HCT116 (cell line): Measurements from ENCODE around the gene ZNF660. TPM values are rescaled to one million over a fixed set of nuclear protein-coding genes. Genes with fewer than 3 reads are reported as not detected.
"Not testable (repeated sequence)": the region's sequence is repeated elsewhere in the genome, so short reads cannot be mapped to it uniquely, and the experiment has no call there.

Experiments used
- ATAC-seq: fragments of 200-7000 bp; cut with Tn5 transposase; 2 replicates; pipeline ENCODE4 v1.9.1; 2020; ENCODE audit warnings: mild to moderate bottlenecking, moderate library complexity
- BruUV-seq: library from RNA; stranded (reverse); fragments of 400-500 nt; replicated peaks from 2 replicates; lab custom pipeline; 2021; lab: Mats Ljungman, UMichigan
- CTCF ChIA-PET: fragments of 300-600 bp; sonication (Branson Sonifier 250); formaldehyde crosslinking; loops from one replicate; lab custom pipeline; 2021; ENCODE audit warnings: antibody characterized with exemption; lab: Charles Lee
- POLR2A ChIA-PET: fragments of 300-600, 350-600 bp; sonication (Branson Sonifier 250); formaldehyde crosslinking; loops from one replicate; lab custom pipeline; 2021; ENCODE audit warnings: antibody characterized with exemption; lab: Charles Lee
- RAD21 ChIA-PET, 2 experiments: fragments of 300-600 bp; sonication (Branson Sonifier 250); formaldehyde crosslinking; loops; one replicate each; lab custom pipeline; 2023; ENCODE audit warnings: low total read pairs in 2 of 2; ENCODE audit not compliant: uncharacterized antibody in 2 of 2, unreplicated experiment in 2 of 2, low non-redundant PET in 1 of 2; lab: Charles Lee
- DNase-seq: peaks from one replicate; pipeline ENCODE4 v3.0.0-alpha.2; 2010; ENCODE audit warnings: low read depth, low spot score
- H2AFZ ChIP-seq: fragments of 200-600 bp; shearing (Covaris generic), sonication (generic); 2 replicates; pipeline ENCODE4 v1.6.1; 2017; ENCODE audit warnings: low read depth, mixed run types, mixed read lengths, antibody characterized with exemption, low read length; ENCODE audit not compliant: poor library complexity, severe bottlenecking
- H3K27ac ChIP-seq: 2 replicates; pipeline ENCODE4 v1.5.1; 2012; ENCODE audit warnings: low read depth, low read length
- H3K27me3 ChIP-seq: fragments of 200-600 bp; sonication (generic); 2 replicates; pipeline ENCODE4 v1.6.1; 2016; ENCODE audit warnings: mixed run types, low read length, mixed read lengths; ENCODE audit not compliant: insufficient read depth
- H3K36me3 ChIP-seq, 2 experiments: fragments of 200-500 bp in 1 of 2; fragments of 200-600 bp in 1 of 2; sonication (Bioruptor generic) in 1 of 2; sonication (generic) in 1 of 2; 2 replicates each; pipeline versions ENCODE4 v1.5.1 to v1.6.1; 2014 to 2016; ENCODE audit warnings: low read length in 2 of 2, inconsistent platforms in 1 of 2, mixed read lengths in 1 of 2, mixed run types in 1 of 2; ENCODE audit not compliant: insufficient read depth in 2 of 2, control insufficient read depth in 1 of 2
- H3K4me1 ChIP-seq, 2 experiments: fragments of 200-600 bp in 1 of 2; sonication (generic) in 1 of 2; 2 replicates each; pipeline versions ENCODE4 v1.5.1 to v1.6.1; 2012 to 2017; ENCODE audit warnings: low read length in 2 of 2, inconsistent platforms in 1 of 2, mild to moderate bottlenecking in 1 of 2, mixed read lengths in 1 of 2, mixed run types in 1 of 2, moderate library complexity in 1 of 2; ENCODE audit not compliant: insufficient read depth in 2 of 2, control insufficient read depth in 1 of 2
- H3K4me2 ChIP-seq: fragments of 200-600 bp; sonication (generic); 2 replicates; pipeline ENCODE4 v1.6.1; 2017; ENCODE audit warnings: mixed run types, low read length, mixed read lengths
- H3K4me3 ChIP-seq, 2 experiments: fragments of 200-600 bp in 1 of 2; sonication (generic) in 1 of 2; replicated peaks in 1 of 2; 2 replicates each; pipeline ENCODE4 v1.5.1; 2011 to 2016; ENCODE audit warnings: low read length in 2 of 2, control low read depth in 1 of 2, low read depth in 1 of 2, mild to moderate bottlenecking in 1 of 2, mixed read lengths in 1 of 2, mixed run types in 1 of 2
- H3K79me2 ChIP-seq: fragments of 200-600 bp; sonication (generic); 2 replicates; pipeline ENCODE4 v1.6.1; 2017; ENCODE audit warnings: mild to moderate bottlenecking, mixed run types, low read length, moderate library complexity, mixed read lengths; ENCODE audit not compliant: insufficient read depth
- H3K9ac ChIP-seq: fragments of 200-600 bp; sonication (generic); 2 replicates; pipeline ENCODE4 v1.6.1; 2016; ENCODE audit warnings: low read length, mixed read lengths
- H3K9me2 ChIP-seq: fragments of 200-600 bp; sonication (generic), shearing (Covaris generic); 2 replicates; pipeline ENCODE4 v1.6.1; 2017; ENCODE audit warnings: mixed run types, mild to moderate bottlenecking, moderate library complexity; ENCODE audit not compliant: insufficient read depth
- H3K9me3 ChIP-seq, 2 experiments: fragments of 200-500 bp in 1 of 2; fragments of 200-600 bp in 1 of 2; sonication (Bioruptor generic) in 1 of 2; sonication (generic) in 1 of 2; 2 replicates each; pipeline ENCODE4 v1.6.1; 2014 to 2017; ENCODE audit warnings: low read length in 2 of 2, mixed read lengths in 2 of 2, inconsistent platforms in 1 of 2, low read depth in 1 of 2, mild to moderate bottlenecking in 1 of 2, mixed run types in 1 of 2, moderate library complexity in 1 of 2; ENCODE audit not compliant: control insufficient read depth in 1 of 2, insufficient read depth in 1 of 2
- H4K20me1 ChIP-seq: fragments of 200-600 bp; sonication (generic), shearing (Covaris generic); 2 replicates; pipeline ENCODE4 v1.6.1; 2017; ENCODE audit warnings: mixed run types, mild to moderate bottlenecking, moderate library complexity; ENCODE audit not compliant: insufficient read depth
- EZH2 ChIP-seq: fragments of 200-600 bp; sonication (generic); IDR thresholded peaks from 2 replicates; pipeline ENCODE4 v1.6.1; 2017; ENCODE audit warnings: antibody characterized with exemption, mixed run types
- EZH2phosphoT487 ChIP-seq: fragments of 200-600 bp; IDR thresholded peaks from 2 replicates; pipeline ENCODE4 v1.6.1; 2018; ENCODE audit warnings: antibody characterized with exemption, borderline replicate concordance
- POLR2A ChIP-seq: IDR thresholded peaks from 2 replicates; pipeline ENCODE4 v1.7.0; 2011; ENCODE audit warnings: borderline replicate concordance; ENCODE audit not compliant: insufficient read depth, insufficient read length; ENCODE audit errors: extremely low read depth
- YY1 ChIP-seq: IDR thresholded peaks from 2 replicates; pipeline ENCODE4 v1.6.1; 2011; ENCODE audit warnings: low read length, low read depth, moderate library complexity, mild to moderate bottlenecking; ENCODE audit not compliant: insufficient replicate concordance; ENCODE audit errors: extremely low read depth
- ZNF274 ChIP-seq: fragments of 200-500 bp; sonication (Bioruptor generic); IDR thresholded peaks from 2 replicates; pipeline ENCODE4 v1.6.1; 2014; ENCODE audit warnings: mild to moderate bottlenecking, low read depth, low read length, inconsistent platforms
- intact Hi-C: fragments of 100-400 bp; cut with micrococcal nuclease; formaldehyde crosslinking; loops from 2 replicates; pipeline ENCODE4 v1.10.0; 2022
- total RNA-seq: library from RNA; stranded (reverse); gene quantifications from one replicate; pipeline ENCODE4 v1.2.1, GENCODE V29; 2021; ENCODE audit not compliant: unreplicated experiment

Gene ZNF660
- total RNA-seq, 1 experiment from 2014 or later = not detected

DNA sequence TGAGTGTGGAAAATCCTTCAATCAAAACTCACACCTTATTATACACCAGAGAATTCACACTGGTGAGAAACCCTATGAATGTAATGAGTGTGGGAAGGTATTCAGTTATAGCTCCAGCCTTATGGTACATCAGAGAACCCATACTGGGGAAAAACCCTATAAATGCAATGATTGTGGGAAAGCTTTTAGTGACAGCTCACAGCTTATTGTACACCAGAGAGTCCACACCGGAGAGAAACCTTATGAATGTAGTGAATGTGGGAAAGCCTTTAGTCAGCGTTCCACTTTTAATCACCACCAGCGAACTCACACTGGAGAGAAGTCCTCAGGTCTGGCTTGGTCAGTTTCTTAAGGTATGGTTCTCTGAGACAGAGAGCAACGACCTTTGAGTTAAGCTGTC lies 13.7 kb upstream of the ZNF660 start:
- Histone ChIP-seq H3K4me1 (no peaks in the 10 kb centered on the region), H3K27ac (no peak overlapping the region), H3K27me3 (no peaks in the 10 kb centered on the region), H4K20me1 (no peaks in the 10 kb centered on the region), H3K79me2 (no peaks in the 10 kb centered on the region), H3K4me2 (no peak overlapping the region), H3K36me3 (no peaks in the 10 kb centered on the region), H3K9ac (no peak overlapping the region), H3K4me3 (no peak overlapping the region), H2AFZ (no peak overlapping the region), H3K9me2 (no peaks in the 10 kb centered on the region), H3K9me3 (peaks cover 0 to 14% of the 10 kb centered on the region in 2 experiments; a peak in 2 of 4 replicates)
- RAD21 ChIA-PET = no interaction called here
- ATAC-seq (no peak), DNase-seq (no peak)
- intact Hi-C loops = no loop called here
- POLR2A ChIA-PET = no interaction called here
- TF ChIP-seq POLR2A (no peak), YY1 (no peak), EZH2 (no peak), ZNF274 (peak; percentile 37)
- BruUV-seq = no TSS peak
- CTCF ChIA-PET = no interaction called here

DNA sequence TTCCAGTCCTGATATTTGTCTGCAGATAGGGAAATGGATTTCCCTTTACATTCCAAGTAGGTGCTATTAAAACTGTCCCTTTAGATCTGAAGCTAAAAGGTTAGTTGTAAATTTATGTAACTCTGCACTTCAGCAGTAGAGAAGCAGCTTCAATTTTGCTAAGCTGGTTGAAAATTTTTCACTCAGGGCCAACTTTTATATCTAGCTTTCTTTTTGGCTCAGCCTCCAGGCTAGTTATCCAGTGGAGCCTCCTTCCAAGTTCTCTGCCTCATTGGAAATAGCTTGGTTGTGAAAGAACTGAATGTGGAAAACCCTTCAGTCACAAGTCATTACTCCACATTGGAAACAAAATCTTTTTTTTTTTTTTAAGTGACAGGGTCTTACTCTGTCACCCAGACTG lies 8.2 kb upstream of the ZNF660 start:
- TF ChIP-seq YY1 = no peak
- no peak for TF ChIP-seq EZH2phosphoT487
- no peaks in the 10 kb centered on the region for H3K27me3 ChIP-seq
- no peaks in the 10 kb centered on the region for H3K4me1 ChIP-seq
- DNase-seq (no peak), ATAC-seq (no peak)
- no peak overlapping the region for H2AFZ ChIP-seq
- H3K4me2 ChIP-seq = no peak overlapping the region
- BruUV-seq = no TSS peak
- H4K20me1 ChIP-seq = no peaks in the 10 kb centered on the region
- ChIA-PET RAD21 (no interaction called here), POLR2A (no interaction called here), CTCF (no interaction called here)
- H3K79me2 ChIP-seq = no peaks in the 10 kb centered on the region
- no peak overlapping the region for H3K27ac ChIP-seq
- no peaks in the 10 kb centered on the region for H3K9me2 ChIP-seq
- no peak overlapping the region for H3K9ac ChIP-seq
- intact Hi-C loops = no loop called here
- H3K9me3 ChIP-seq = no peaks in the 10 kb centered on the region
- no peak overlapping the region for H3K4me3 ChIP-seq
- H3K36me3 ChIP-seq = no peaks in the 10 kb centered on the region

DNA sequence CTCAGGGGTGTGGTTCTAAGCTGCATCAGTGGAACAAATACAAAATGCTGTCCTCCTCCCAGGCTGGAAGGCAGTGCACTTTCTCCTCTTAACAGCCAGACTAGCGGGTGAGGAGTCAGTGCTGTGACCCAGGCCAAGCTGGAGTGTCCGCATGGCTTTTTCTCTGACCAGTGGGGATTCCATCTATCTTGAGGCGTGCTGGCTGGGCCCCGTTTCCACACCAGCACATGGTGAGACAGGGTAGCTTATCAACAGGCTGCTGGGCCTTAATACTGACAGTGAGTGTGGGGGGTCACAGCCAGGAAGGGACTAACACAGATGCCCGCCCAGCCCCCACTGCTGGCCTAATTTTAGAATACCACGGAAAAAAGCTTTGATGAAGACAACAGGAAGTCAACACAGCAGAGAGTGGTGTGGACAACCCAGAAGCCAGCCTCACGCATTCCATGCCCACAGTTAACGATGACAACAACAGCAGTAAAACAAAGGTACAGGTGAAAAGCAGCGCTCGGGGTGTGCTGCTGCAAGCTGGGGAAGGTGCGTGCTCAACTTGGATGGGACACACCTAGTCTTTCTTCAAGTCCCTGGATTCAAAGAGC lies 7.3 kb upstream of the ZNF660 start:
- H3K9ac ChIP-seq, H3K36me3 ChIP-seq, CTCF ChIA-PET, H3K27ac ChIP-seq, H3K4me2 ChIP-seq, POLR2A ChIA-PET, H3K9me2 ChIP-seq, BruUV-seq, H3K79me2 ChIP-seq, H4K20me1 ChIP-seq, H3K9me3 ChIP-seq, ATAC-seq, DNase-seq, H3K27me3 ChIP-seq, H2AFZ ChIP-seq, intact Hi-C loops, H3K4me1 ChIP-seq, RAD21 ChIA-PET, H3K4me3 ChIP-seq: not testable (repeated sequence)

DNA sequence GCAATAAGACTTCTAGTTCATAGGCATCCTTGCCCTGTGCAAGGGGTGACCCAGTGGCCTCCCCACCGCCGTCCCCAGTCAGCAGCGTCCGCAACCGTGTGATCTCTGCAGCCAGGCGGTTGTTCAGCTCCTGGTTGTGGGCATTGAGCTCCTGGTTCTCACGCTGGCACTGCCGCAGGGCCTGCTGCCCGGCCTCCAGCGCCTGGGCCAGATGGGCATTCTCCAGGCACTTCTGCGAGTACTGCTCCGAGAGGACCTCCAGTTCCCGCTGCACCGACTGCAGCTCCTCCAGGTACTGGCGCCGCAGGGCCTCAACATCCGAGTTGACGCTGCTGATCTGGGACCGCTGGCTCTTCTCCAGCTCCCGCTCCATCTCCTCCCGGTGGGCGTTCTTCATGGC lies 6.4 kb upstream of the ZNF660 start:
- DNase-seq, H3K36me3 ChIP-seq, BruUV-seq, H3K9me3 ChIP-seq, CTCF ChIA-PET, H3K4me1 ChIP-seq, H4K20me1 ChIP-seq, H3K9ac ChIP-seq, H3K4me2 ChIP-seq, H3K79me2 ChIP-seq, ATAC-seq, H2AFZ ChIP-seq, intact Hi-C loops, H3K4me3 ChIP-seq, H3K27ac ChIP-seq, H3K27me3 ChIP-seq, H3K9me2 ChIP-seq, RAD21 ChIA-PET, POLR2A ChIA-PET: not testable (repeated sequence)
